Left ventricle myocardium superior (tissue), 1 donor: Measurements from ENCODE around the gene RASL11A. TPM values are rescaled to one million over a fixed set of nuclear protein-coding genes. Genes with fewer than 3 reads are reported as not detected.
"Not testable (repeated sequence)": the region's sequence is repeated elsewhere in the genome, so short reads cannot be mapped to it uniquely, and the experiment has no call there.

Experiments
- ATAC-seq: fragments of 200-7000 bp; cut with Tn5 transposase; one replicate; pipeline ENCODE4 v1.9.1; 2020; ENCODE audit warnings: mild to moderate bottlenecking, moderate library complexity
- DNase-seq: peaks from one replicate; pipeline ENCODE4 v3.0.0-alpha.2; 2020
- intact Hi-C: fragments of 100-400 bp; cut with micrococcal nuclease; formaldehyde crosslinking; loops from one replicate; pipeline ENCODE4 v1.11.0; 2022
- total RNA-seq: library from RNA; stranded (reverse); fragmentation: NEBNext Ultra II Directional; extraction: Animal tissue kit (Norgen Biotek cat#: 25700); gene quantifications from one replicate; pipeline ENCODE4 v1.2.1, GENCODE V29; 2021
- donor health status: DM: no; HTN: yes; CAD: no; lungs with severe emphysema.

Gene RASL11A
- total RNA-seq, 1 donor from 2014 or later = 7.9 TPM

GRCh38 chr13:27321468-27322431 lies 51.1 kb downstream of the RASL11A start:
- intact Hi-C loops = no loop called here
- no peak for ATAC-seq
- DNase-seq = no peak

GRCh38 chr13:27322443-27322842 lies 51.8 kb downstream of the RASL11A start:
- ATAC-seq, intact Hi-C loops, DNase-seq: not testable (repeated sequence)

Other genes starting within 250 kb of the RASL11A start
- 20.1 TPM for gene USP12, start 99.0 kb upstream of the RASL11A start, total RNA-seq
- 663 TPM for gene RPL21, start 19.3 kb upstream of the RASL11A start, total RNA-seq
- gene GTF3A, start 153.8 kb downstream of the RASL11A start, total RNA-seq = 227 TPM
- gene MTIF3, start 179.7 kb downstream of the RASL11A start, total RNA-seq = 179 TPM